GM12801 (cell line): Measurements from ENCODE around the gene DSCAML1.

ENCODE experiments used
- CTCF ChIP-seq: IDR thresholded peaks from one replicate; pipeline ENCODE4 v1.5.1; 2011; ENCODE audit warnings: control low read depth; ENCODE audit not compliant: insufficient read length; ENCODE audit errors: extremely low read depth

Gene DSCAML1

GRCh38 chr11:117658809-117659208, 138.2 kb downstream of the DSCAML1 start:
- TF ChIP-seq CTCF = no peak

- no peak for TF ChIP-seq CTCF
Measured at GRCh38 chr11:117657794-117658193, 139.2 kb downstream of the DSCAML1 start.

- TF ChIP-seq CTCF = no peak
Measured at GRCh38 chr11:117654281-117655255, 142.4 kb downstream of the DSCAML1 start.

- no peak for TF ChIP-seq CTCF
Measured at GRCh38 chr11:117652521-117652920, 144.5 kb downstream of the DSCAML1 start.

GRCh38 chr11:117649296-117650055, 147.5 kb downstream of the DSCAML1 start:
- no peak for TF ChIP-seq CTCF

GRCh38 chr11:117647872-117648271, 149.1 kb downstream of the DSCAML1 start:
- no peak for TF ChIP-seq CTCF

GRCh38 chr11:117647207-117647606, 149.8 kb downstream of the DSCAML1 start:
- no peak for TF ChIP-seq CTCF
